HG03139 (cell line): ENCODE measurements around the gene F13B.
"Not testable (repeated sequence)": the region's sequence is repeated elsewhere in the genome, so short reads cannot be mapped to it uniquely, and the experiment has no call there.

Source experiments
- ATAC-seq: cut with Tn5 transposase; IDR thresholded peaks from one replicate; pipeline ENCODE4 v1.9.1; 2021; ENCODE audit not compliant: unreplicated experiment

Gene F13B

GRCh38 chr1:197066719-197067456 lies at the start of gene F13B:
Gene F13B, minus strand, starts transcription at chr1:197067260. Its CDS starts 37 bp downstream, at chr1:197067223.
- ATAC-seq: no peak

- no peak for ATAC-seq
Observed at GRCh38 chr1:197116156-197116555, 49.1 kb upstream of the F13B start.

- no peak for ATAC-seq
Observed at GRCh38 chr1:197106869-197107268, 39.8 kb upstream of the F13B start.

GRCh38 chr1:197103300-197103699 lies 36.2 kb upstream of the F13B start:
- no peak for ATAC-seq

- ATAC-seq: no peak
Observed at GRCh38 chr1:197101978-197102377, 34.9 kb upstream of the F13B start.

GRCh38 chr1:197100677-197101076 lies 33.6 kb upstream of the F13B start:
- ATAC-seq: no peak

GRCh38 chr1:197099444-197099843 lies 32.4 kb upstream of the F13B start:
- no peak for ATAC-seq

- ATAC-seq: not testable (repeated sequence)
Observed at GRCh38 chr1:197096971-197097370, 29.9 kb upstream of the F13B start.

GRCh38 chr1:197096137-197096536 lies 29.1 kb upstream of the F13B start:
- ATAC-seq: no peak

GRCh38 chr1:197093226-197093885 lies 26.3 kb upstream of the F13B start:
- no peak for ATAC-seq

GRCh38 chr1:197092491-197093023 lies 25.5 kb upstream of the F13B start:
- ATAC-seq: no peak

GRCh38 chr1:197083474-197083873 lies 16.4 kb upstream of the F13B start:
- ATAC-seq: no peak

- no peak for ATAC-seq
Observed at GRCh38 chr1:197081117-197081753, 14.2 kb upstream of the F13B start.

- no peak for ATAC-seq
Observed at GRCh38 chr1:197080323-197080722, 13.3 kb upstream of the F13B start.

GRCh38 chr1:197076585-197076984 lies 9.5 kb upstream of the F13B start:
- ATAC-seq: no peak

GRCh38 chr1:197073978-197074377 lies 6.9 kb upstream of the F13B start:
- ATAC-seq: no peak

- ATAC-seq: no peak
Observed at GRCh38 chr1:197067457-197067818, 378 bp upstream of the F13B start.

GRCh38 chr1:197066277-197066676 lies 783 bp downstream of the F13B start:
- no peak for ATAC-seq

- no peak for ATAC-seq
Observed at GRCh38 chr1:197065559-197065958, 1.5 kb downstream of the F13B start.

- no peak for ATAC-seq
Observed at GRCh38 chr1:197063212-197063611, 3.8 kb downstream of the F13B start.

GRCh38 chr1:197062692-197063091 lies 4.4 kb downstream of the F13B start:
- ATAC-seq: peak; percentile 94

- ATAC-seq: no peak
Observed at GRCh38 chr1:197049100-197049499, 18.0 kb downstream of the F13B start.
